Stimulated activated CD8-positive, alpha-beta memory T cell treated with anti-CD3 and anti-CD28 coated beads, Interleukin-7, amount 100 ng/mL, for 24 hours (primary cell): ENCODE data around the gene MAGEB10.
"Not testable (repeated sequence)": the region's sequence is repeated elsewhere in the genome, so short reads cannot be mapped to it uniquely, and the experiment has no call there.

ENCODE experiments used
- DNase-seq: peaks from one replicate; pipeline ENCODE4 v3.0.0-alpha.2; 2020; ENCODE audit warnings: low read depth

MAGEB10 gene

GRCh38 chrX:27807690-27808089 is at the start of gene MAGEB10:
Gene MAGEB10, plus strand, starts transcription at chrX:27807990. Its CDS starts 13,317 bp downstream, at chrX:27821307.
- no peak for DNase-seq

DNA sequence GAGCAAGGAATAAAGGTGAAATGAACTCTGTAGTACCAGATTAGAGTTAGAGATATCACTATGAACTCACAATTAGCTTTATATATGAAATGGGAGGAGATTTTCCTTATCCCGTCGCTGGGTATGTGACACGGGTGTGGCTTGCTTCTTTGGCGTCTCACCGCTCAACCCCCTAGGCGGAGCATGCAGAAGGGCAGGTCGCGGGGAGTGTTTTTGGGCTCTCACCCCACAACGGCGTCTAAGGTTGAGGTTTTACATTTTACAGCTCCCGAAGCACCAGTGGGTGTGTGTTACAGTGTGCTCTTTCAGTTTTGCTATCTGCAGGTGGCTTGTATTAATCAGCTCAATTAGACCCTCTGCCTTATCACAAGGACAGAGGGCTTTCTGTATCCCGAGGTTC is 42.1 kb upstream of the MAGEB10 start:
- DNase-seq = no peak

DNA sequence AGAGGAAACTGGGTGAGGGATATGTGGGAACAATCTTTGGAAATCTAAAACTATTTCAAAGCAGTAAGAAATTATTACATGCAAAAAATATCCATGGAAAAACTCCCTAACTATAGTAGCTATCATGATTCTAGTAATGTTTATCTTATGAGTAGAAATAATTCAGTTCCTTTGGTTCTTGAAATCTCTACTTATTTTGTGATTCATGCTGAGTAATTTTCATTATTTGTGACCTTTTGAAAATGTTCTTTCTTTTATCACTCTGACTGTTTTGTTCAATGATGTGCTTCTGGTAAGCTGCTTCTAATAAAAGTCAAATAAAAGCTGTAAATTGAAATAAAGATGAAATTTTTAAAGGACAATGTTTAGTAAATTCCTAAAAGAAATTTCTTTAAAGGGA is 40.4 kb upstream of the MAGEB10 start:
- DNase-seq = no peak

GRCh38 chrX:27775984-27776383 is 31.8 kb upstream of the MAGEB10 start:
- no peak for DNase-seq

- no peak for DNase-seq
These were observed 11.0 kb upstream of the MAGEB10 start for GRCh38 chrX:27796640-27797257.

DNA sequence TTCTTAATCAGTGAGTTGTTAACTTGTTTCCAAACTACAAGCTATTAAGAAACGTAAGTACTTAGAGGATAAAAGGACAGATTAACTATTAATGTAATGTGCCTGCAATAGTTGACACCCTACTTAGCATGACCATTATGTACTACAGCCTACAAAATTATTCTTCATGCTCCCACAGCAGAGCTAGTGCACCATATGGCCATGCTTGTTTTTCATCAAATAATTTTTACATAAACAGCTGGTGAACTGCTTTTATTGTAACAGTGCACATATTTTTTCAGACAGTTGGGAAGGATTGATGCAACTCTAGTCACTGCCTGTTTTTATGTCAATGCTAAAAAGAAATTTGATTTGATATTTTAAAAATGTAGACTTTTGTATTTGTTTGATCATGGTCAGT is 10.2 kb upstream of the MAGEB10 start:
- DNase-seq = no peak

DNA sequence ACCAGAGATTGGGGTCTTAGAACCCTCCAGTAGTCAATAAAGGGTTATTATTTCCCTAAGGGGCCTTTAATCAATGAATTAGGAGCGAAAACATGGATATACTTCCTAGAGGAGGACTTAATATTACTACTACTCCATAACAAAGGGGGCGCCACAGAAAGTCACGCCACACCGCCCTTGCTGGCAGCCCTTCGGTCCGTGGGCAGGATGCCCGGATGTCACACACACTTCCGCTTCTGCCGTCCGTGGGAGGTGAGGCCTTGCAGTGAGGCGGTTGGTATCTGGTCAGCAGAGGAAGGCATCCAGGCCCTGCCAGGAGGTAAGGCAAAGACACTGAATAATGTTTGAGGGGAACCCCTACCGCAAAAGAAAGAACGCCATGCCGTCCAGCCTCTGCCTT is 436 bp downstream of the MAGEB10 start:
- DNase-seq = no peak

DNA sequence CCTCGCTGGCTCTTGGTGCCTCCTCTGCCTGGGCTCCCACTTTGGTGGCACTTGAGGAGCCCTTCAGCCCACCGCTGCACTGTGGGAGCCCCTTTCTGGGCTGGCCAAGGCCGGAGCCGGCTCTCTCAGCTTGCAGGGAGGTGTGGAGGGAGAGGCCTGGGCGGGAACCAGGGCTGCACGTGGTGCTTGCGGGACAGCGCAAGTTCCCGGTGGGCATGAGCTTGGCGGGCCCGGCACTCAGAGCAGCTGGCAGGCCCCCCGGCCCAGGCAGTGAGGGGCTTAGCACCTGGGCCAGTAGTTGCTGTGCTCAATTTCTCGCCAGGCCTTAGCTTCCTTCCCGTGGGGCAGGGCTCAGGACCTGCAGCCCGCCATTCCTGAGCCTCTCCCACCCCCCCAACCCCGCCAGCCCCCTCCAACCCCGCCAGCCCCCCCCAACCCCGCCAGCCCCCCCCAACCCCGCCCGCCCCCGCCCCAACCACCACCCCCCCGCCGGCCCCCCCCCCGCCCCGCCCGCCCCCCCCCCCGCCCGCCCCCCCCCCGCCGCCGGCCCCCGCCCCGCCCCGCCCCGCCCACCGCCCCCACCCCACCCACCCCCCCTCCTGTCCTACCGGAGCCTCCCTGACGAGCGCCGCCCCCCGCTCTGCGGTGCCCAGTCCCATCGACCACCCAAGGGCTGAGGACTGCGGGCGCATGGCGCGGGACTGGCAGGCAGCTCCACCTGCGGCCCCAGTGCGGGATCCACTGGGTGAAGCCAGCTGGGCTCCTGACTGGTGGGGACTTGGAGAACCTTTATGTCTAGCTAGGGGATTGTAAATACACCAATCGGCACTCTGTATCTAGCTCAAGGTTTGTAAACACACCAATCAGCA is 1.4 kb downstream of the MAGEB10 start:
- DNase-seq = not testable (repeated sequence)

DNA sequence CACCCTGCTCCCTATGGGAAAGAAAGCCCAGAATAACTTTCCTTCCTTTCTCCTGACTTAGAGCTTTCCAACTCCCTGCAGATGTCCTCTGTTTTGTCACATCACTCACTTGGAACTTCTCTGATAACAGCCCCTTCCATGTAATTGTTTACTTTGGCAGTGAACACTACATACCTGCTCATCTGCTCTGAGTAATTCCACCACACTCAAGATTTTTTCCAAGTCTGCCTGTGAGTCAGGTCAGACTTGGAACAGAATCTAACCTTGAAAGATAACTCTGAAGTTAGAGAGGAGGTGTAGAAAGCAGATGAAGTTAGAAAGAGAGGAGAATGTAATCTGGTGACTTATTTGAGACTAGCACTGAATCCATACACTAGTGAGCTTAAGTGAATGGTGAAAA is 7.4 kb downstream of the MAGEB10 start:
- DNase-seq = no peak

DNA sequence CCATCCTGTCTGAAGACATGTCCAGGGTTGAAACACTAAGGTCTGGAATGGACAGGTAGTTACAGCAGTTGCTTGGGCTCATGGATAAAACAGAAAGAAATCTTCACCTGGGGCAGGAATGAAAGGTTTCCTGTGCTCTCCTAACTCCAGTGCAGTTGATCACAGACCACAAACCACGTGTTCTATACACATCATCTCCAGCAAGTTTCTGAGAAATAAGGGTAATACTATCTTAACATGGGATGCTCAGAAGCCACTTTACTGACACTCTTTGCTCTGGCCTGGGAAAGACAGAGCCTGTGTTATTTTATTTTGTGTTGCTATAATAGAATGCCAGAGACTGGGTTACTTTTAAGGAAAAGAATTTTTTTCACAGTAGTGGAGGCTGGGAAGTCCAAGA is 16.0 kb downstream of the MAGEB10 start:
- no peak for DNase-seq

GRCh38 chrX:27838185-27838584 is 30.4 kb downstream of the MAGEB10 start:
- DNase-seq = no peak

DNA sequence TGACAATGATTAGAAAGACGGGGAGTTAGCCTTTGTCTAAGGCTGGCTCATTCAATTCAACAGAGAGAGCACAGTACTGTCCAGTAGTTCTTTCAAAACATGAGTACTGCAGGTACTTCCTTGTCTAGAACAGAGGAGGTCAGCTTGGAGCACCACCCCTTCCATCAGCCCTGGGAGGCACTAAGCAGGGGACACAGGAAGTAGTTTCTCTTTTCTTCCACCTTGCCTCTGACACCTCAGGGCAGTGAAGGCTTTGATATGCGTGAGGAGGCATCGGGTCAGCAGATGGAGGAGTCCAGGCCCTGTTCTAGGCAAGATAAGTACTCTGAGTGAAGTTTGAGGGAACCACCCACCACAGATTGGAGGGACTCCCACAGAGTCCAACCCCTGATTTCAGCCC is 33.1 kb downstream of the MAGEB10 start:
- DNase-seq = no peak

GRCh38 chrX:27842859-27843258 is 35.1 kb downstream of the MAGEB10 start:
- no peak for DNase-seq

DNA sequence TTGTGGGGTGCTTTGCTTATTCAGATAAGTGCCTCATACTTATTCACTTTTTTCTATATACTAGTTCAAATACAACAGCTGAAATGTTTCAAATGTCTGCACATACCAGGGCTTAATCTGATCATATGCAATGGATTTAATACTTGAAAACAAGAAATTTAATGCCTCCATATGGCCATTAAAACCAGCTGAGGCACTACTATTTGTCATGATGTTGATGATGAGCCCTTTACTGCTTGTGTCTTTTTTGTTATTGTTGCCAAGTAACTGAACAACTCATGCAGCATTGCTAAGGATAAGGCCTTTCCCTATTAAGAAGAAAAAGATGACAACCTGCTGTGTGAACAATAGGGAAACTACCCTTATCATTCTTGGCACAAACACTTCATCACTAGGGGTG is 52.5 kb downstream of the MAGEB10 start:
- DNase-seq = no peak

GRCh38 chrX:27863809-27864208 is 56.0 kb downstream of the MAGEB10 start:
- DNase-seq = no peak
